ENCODE data around the gene BET1L.

GRCh38 chr11:197741-198235, 9.4 kb downstream of the BET1L start:
- no peak for TF ChIP-seq POLR2AphosphoS5 (IDR thresholded peaks at IDR 0.05; ENCODE audit: low read depth, low read length)
- no peak for TF ChIP-seq REST (IDR thresholded peaks at IDR 0.05; ENCODE audit: insufficient read depth in 1 of 2, low read depth in 2 of 2, low read length in 2 of 2)

Measured in PFSK-1 (cell line).